Cerebellar nuclear complex (tissue), 1 donor: Measurements from ENCODE around the gene DHRS7B.

ENCODE experiments used
- DNase-seq, 2 experiments: peaks; one replicate each; lab custom pipeline; 2025; lab: John Stamatoyannopoulos, UW

The DHRS7B gene

GRCh38 chr17:21157586-21158370 lies 31.0 kb downstream of the DHRS7B start:
- no peak for DNase-seq

- no peak for DNase-seq
Observed at GRCh38 chr17:21160401-21160800, 33.6 kb downstream of the DHRS7B start.

- no peak for DNase-seq
Observed at GRCh38 chr17:21161498-21162393, 35.0 kb downstream of the DHRS7B start.

- DNase-seq: no peak
Observed at GRCh38 chr17:21162394-21162775, 35.6 kb downstream of the DHRS7B start.

- no peak for DNase-seq
Observed at GRCh38 chr17:21163101-21163500, 36.3 kb downstream of the DHRS7B start.

GRCh38 chr17:21164216-21164615 lies 37.5 kb downstream of the DHRS7B start:
- no peak for DNase-seq

- no peak for DNase-seq
Observed at GRCh38 chr17:21164620-21165019, 37.9 kb downstream of the DHRS7B start.

GRCh38 chr17:21165922-21166594 lies 39.3 kb downstream of the DHRS7B start:
- no peak for DNase-seq

- DNase-seq: no peak
Observed at GRCh38 chr17:21166595-21167210, 39.9 kb downstream of the DHRS7B start.

GRCh38 chr17:21167303-21167702 lies 40.5 kb downstream of the DHRS7B start:
- no peak for DNase-seq

- DNase-seq: no peak
Observed at GRCh38 chr17:21168555-21168865, 41.7 kb downstream of the DHRS7B start.

GRCh38 chr17:21169496-21169895 lies 42.7 kb downstream of the DHRS7B start:
- DNase-seq: no peak

- no peak for DNase-seq
Observed at GRCh38 chr17:21170809-21171208, 44.0 kb downstream of the DHRS7B start.

- DNase-seq: no peak
Observed at GRCh38 chr17:21171309-21171922, 44.7 kb downstream of the DHRS7B start.

GRCh38 chr17:21171970-21172510 lies 45.3 kb downstream of the DHRS7B start:
- no peak for DNase-seq

- DNase-seq: no peak
Observed at GRCh38 chr17:21172846-21173245, 46.1 kb downstream of the DHRS7B start.

GRCh38 chr17:21173543-21173942 lies 46.8 kb downstream of the DHRS7B start:
- DNase-seq: no peak

GRCh38 chr17:21174186-21174585 lies 47.4 kb downstream of the DHRS7B start:
- no peak for DNase-seq

- DNase-seq: no peak
Observed at GRCh38 chr17:21174713-21175112, 47.9 kb downstream of the DHRS7B start.

- DNase-seq: no peak
Observed at GRCh38 chr17:21176773-21177395, 50.1 kb downstream of the DHRS7B start.

GRCh38 chr17:21177401-21177800 lies 50.6 kb downstream of the DHRS7B start:
- no peak for DNase-seq
